GM12874 (cell line): ENCODE measurements around the gene IQSEC1.

Source experiments
- TF ChIP-seq, protein P1 (sequence below): IDR thresholded peaks from 2 replicates; pipeline ENCODE4 v1.5.1; 2011; ENCODE audit warnings: low read depth, mild to moderate bottlenecking, control low read depth, low read length, moderate library complexity; ENCODE audit not compliant: insufficient read depth

IQSEC1 gene

GRCh38 chr3:13064159-13064868 is 8.9 kb downstream of the IQSEC1 start:
- TF ChIP-seq, protein P1, sequence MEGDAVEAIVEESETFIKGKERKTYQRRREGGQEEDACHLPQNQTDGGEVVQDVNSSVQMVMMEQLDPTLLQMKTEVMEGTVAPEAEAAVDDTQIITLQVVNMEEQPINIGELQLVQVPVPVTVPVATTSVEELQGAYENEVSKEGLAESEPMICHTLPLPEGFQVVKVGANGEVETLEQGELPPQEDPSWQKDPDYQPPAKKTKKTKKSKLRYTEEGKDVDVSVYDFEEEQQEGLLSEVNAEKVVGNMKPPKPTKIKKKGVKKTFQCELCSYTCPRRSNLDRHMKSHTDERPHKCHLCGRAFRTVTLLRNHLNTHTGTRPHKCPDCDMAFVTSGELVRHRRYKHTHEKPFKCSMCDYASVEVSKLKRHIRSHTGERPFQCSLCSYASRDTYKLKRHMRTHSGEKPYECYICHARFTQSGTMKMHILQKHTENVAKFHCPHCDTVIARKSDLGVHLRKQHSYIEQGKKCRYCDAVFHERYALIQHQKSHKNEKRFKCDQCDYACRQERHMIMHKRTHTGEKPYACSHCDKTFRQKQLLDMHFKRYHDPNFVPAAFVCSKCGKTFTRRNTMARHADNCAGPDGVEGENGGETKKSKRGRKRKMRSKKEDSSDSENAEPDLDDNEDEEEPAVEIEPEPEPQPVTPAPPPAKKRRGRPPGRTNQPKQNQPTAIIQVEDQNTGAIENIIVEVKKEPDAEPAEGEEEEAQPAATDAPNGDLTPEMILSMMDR, result no peak

- TF ChIP-seq, protein P1, result no peak
These were observed 10.0 kb downstream of the IQSEC1 start for GRCh38 chr3:13063225-13063624.

- TF ChIP-seq, protein P1, result no peak
These were observed 10.6 kb downstream of the IQSEC1 start for GRCh38 chr3:13062647-13063046.

- TF ChIP-seq, protein P1, result no peak
These were observed 12.8 kb downstream of the IQSEC1 start for GRCh38 chr3:13060341-13060910.

DNA sequence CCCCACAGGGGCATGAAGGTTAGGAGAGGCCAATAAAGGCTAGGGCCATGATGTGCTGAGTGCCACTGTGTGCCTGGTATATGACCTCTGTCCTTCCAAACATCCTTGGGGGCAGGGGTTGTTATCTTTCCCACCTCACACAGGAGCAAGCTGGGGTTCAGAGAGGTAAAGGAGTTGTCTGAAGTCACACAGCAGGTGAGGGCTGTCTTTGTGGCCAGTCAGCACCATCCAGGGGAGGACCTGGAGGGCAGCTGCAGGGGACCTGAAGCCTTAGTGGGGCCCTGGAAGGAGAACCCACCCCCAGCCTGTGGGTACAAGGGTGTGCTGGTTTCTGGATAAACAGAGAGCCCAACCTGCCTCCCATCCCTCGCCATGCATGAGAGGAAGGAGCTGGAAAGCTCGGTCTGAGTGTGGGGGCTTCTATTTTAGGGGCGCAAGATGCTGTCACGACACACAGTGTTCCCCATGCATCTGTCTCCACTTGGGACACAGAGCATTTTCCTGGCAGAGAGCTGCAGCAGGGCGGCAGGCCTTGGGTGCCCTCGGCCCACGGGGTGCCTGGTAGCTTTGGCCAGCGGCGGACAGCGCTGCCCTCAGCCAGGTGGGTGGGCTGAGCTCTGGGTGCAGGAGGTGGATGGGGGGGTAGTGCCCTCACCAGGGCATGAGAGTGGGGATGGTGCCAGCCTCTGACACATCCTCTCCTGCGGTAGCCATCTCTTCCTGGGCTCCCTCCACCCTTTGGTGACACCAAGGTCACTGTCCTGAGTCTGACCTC is 14.7 kb downstream of the IQSEC1 start:
- TF ChIP-seq, protein P1, result no peak

DNA sequence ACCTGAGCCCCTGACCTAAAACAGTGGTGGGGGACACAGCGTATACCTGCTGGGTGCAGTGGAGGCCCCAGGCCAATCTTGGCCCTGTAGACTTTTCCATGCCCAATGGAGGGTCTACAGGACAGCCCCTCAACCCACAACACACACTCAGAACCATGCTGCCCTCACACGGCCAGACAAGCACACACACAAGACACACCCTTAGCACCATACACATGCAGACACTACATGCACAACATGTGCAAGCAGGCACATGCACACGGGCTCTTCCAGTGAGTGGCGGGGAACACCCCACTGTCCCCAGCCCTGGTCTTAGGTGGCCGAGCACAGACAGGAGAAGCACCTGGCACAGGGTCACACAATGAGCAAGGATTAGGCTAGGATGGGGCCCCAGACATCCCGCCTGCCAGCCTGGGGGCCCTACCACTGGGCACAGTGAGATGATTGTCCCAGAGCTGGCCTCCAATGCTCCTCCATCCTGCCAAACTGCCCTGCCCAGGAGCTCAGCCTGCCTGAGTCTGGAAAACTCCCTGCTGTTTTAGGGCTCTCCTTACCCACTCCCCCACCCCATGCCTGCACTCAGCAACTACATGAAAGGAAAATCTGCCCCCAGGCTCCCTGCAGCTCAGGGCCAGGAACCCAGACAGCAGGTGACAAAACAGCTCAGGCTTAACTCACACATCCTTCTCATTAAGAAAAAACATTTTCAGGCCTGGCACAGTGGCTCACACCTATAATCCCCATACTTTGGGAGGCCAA is 15.8 kb downstream of the IQSEC1 start:
- TF ChIP-seq, protein P1, result no peak

- TF ChIP-seq, protein P1, result no peak
These were observed 17.6 kb downstream of the IQSEC1 start for GRCh38 chr3:13055634-13056033.
